HAP-1 (cell line): ENCODE data around the gene KTN1.

Source experiments
- DNase-seq, 2 experiments: peaks; one replicate each; pipeline ENCODE4 v3.0.0-alpha.2; 2016 to 2020; ENCODE audit warnings: low spot score in 2 of 2
- H3K27me3 ChIP-seq: fragments of 250-450 bp; sonication (Bioruptor Pico); 2 replicates; pipeline ENCODE4 v1.5.1; 2020; ENCODE audit warnings: low read depth, mild to moderate bottlenecking, moderate library complexity
- H3K36me3 ChIP-seq: fragments of 250-450 bp; sonication (Bioruptor Pico); replicated peaks from 2 replicates; pipeline ENCODE4 v1.5.1; 2020; ENCODE audit warnings: mild to moderate bottlenecking
- H3K4me1 ChIP-seq: fragments of 250-450 bp; sonication (Bioruptor Pico); 2 replicates; pipeline ENCODE4 v1.5.1; 2020; ENCODE audit warnings: mild to moderate bottlenecking
- H3K4me3 ChIP-seq: fragments of 250-450 bp; sonication (Bioruptor Pico); 2 replicates; pipeline ENCODE4 v1.5.1; 2020; ENCODE audit warnings: mild to moderate bottlenecking, moderate library complexity
- H3K9me3 ChIP-seq: fragments of 250-450 bp; sonication (Bioruptor Pico); 2 replicates; pipeline ENCODE4 v1.5.1; 2020; ENCODE audit warnings: mild to moderate bottlenecking, moderate library complexity
- in situ Hi-C: fragments of 300-500 bp; cut with MboI; formaldehyde crosslinking; loops from 3 replicates; pipeline ENCODE4 v1.14.3; 2020; ENCODE audit warnings: low sequenced_read_pairs, inconsistent platforms, mixed read lengths

The KTN1 gene

GRCh38 chr14:55553791-55554190 is 26.2 kb upstream of the KTN1 start:
- in situ Hi-C loops = no loop called here
- H3K9me3 ChIP-seq = no peaks in the 10 kb centered on the region

GRCh38 chr14:55556929-55557623 is 22.9 kb upstream of the KTN1 start:
- no peaks in the 10 kb centered on the region for H3K4me1 ChIP-seq
- DNase-seq = peak in 1 of 2 experiments; percentile 26
- no peak overlapping the region for H3K4me3 ChIP-seq
- no peaks in the 10 kb centered on the region for H3K9me3 ChIP-seq
- H3K36me3 ChIP-seq = no peaks in the 10 kb centered on the region
- no peaks in the 10 kb centered on the region for H3K27me3 ChIP-seq
- in situ Hi-C loops = no loop called here

More at GRCh38 chr14:55553791-55554190, 26.2 kb upstream of the KTN1 start:
- no peaks in the 10 kb centered on the region for H3K27me3 ChIP-seq
- no peaks in the 10 kb centered on the region for H3K4me1 ChIP-seq
- no peak for DNase-seq
- no peaks in the 10 kb centered on the region for H3K36me3 ChIP-seq
- no peak overlapping the region for H3K4me3 ChIP-seq

- Histone ChIP-seq H3K27me3 (no peaks in the 10 kb centered on the region), H3K9me3 (no peaks in the 10 kb centered on the region), H3K4me1 (no peaks in the 10 kb centered on the region), H3K36me3 (no peaks in the 10 kb centered on the region), H3K4me3 (no peak overlapping the region)
- DNase-seq = no peak
- in situ Hi-C loops = no loop called here
Measured at GRCh38 chr14:55562135-55562534, 17.9 kb upstream of the KTN1 start.

- Histone ChIP-seq H3K4me3 (no peak overlapping the region), H3K4me1 (peaks cover 5% of the 10 kb centered on the region; the same call in 1 of the 2 replicates), H3K27me3 (no peaks in the 10 kb centered on the region), H3K36me3 (no peaks in the 10 kb centered on the region), H3K9me3 (no peaks in the 10 kb centered on the region)
- no peak for DNase-seq
- in situ Hi-C loops = no loop called here
Measured at GRCh38 chr14:55568618-55569017, 11.4 kb upstream of the KTN1 start.

GRCh38 chr14:55571125-55571889 is 8.7 kb upstream of the KTN1 start:
- Histone ChIP-seq H3K4me1 (peaks cover 5% of the 10 kb centered on the region; the same call in 1 of the 2 replicates), H3K27me3 (no peaks in the 10 kb centered on the region), H3K9me3 (no peaks in the 10 kb centered on the region), H3K36me3 (no peaks in the 10 kb centered on the region; the same call in 1 of the 2 replicates), H3K4me3 (no peak overlapping the region)
- DNase-seq = no peak
- in situ Hi-C loops = no loop called here

- H3K4me1 ChIP-seq = peaks cover 5% of the 10 kb centered on the region; the same call in 1 of the 2 replicates
- H3K27me3 ChIP-seq = no peaks in the 10 kb centered on the region
- peak; percentile 10 to 42 for DNase-seq
- H3K36me3 ChIP-seq = no peaks in the 10 kb centered on the region; the same call in 1 of the 2 replicates
- H3K4me3 ChIP-seq = no peak overlapping the region
- in situ Hi-C loops = no loop called here
- no peaks in the 10 kb centered on the region for H3K9me3 ChIP-seq
Measured at GRCh38 chr14:55572578-55572977, 7.4 kb upstream of the KTN1 start.

- no peak overlapping the region for H3K4me3 ChIP-seq
- H3K9me3 ChIP-seq = no peaks in the 10 kb centered on the region
- no peaks in the 10 kb centered on the region for H3K27me3 ChIP-seq
- in situ Hi-C loops = no loop called here
- H3K36me3 ChIP-seq = no peaks in the 10 kb centered on the region; the same call in 1 of the 2 replicates
- H3K4me1 ChIP-seq = peaks cover 7% of the 10 kb centered on the region
- DNase-seq = no peak
Measured at GRCh38 chr14:55574988-55575387, 5.0 kb upstream of the KTN1 start.

- no peak for DNase-seq
- Histone ChIP-seq H3K27me3 (no peaks in the 10 kb centered on the region), H3K4me3 (no peak overlapping the region)
Measured at GRCh38 chr14:55577229-55577628, 2.8 kb upstream of the KTN1 start.

GRCh38 chr14:55578511-55578910 is 1.5 kb upstream of the KTN1 start:
- Histone ChIP-seq H3K27me3 (no peaks in the 10 kb centered on the region), H3K36me3 (no peaks in the 10 kb centered on the region; the same call in 1 of the 2 replicates), H3K4me1 (peaks cover 24% of the 10 kb centered on the region), H3K4me3 (peak overlapping the region; percentile 73), H3K9me3 (no peaks in the 10 kb centered on the region)
- DNase-seq = peak; percentile 33 to 39
- in situ Hi-C loops = no loop called here

More at GRCh38 chr14:55577229-55577628, 2.8 kb upstream of the KTN1 start:
- Histone ChIP-seq H3K36me3 (no peaks in the 10 kb centered on the region; the same call in 1 of the 2 replicates), H3K9me3 (no peaks in the 10 kb centered on the region), H3K4me1 (peaks cover 14% of the 10 kb centered on the region)
- in situ Hi-C loops = no loop called here

- no peaks in the 10 kb centered on the region for H3K27me3 ChIP-seq
- peaks cover 44% of the 10 kb centered on the region for H3K4me1 ChIP-seq
- no peaks in the 10 kb centered on the region for H3K9me3 ChIP-seq
- peak overlapping the region; percentile 73 for H3K4me3 ChIP-seq
- H3K36me3 ChIP-seq = no peaks in the 10 kb centered on the region; the same call in 1 of the 2 replicates
- DNase-seq = peak; percentile 41 to 64
- in situ Hi-C loops = no loop called here
Measured at GRCh38 chr14:55580470-55581341, 699 bp downstream of the KTN1 start.

GRCh38 chr14:55581342-55581771 is 1.4 kb downstream of the KTN1 start:
- H3K4me3 ChIP-seq = peak overlapping the region; percentile 73
- in situ Hi-C loops = no loop called here
- no peak for DNase-seq
- H3K9me3 ChIP-seq = no peaks in the 10 kb centered on the region
- no peaks in the 10 kb centered on the region; the same call in 1 of the 2 replicates for H3K36me3 ChIP-seq
- no peaks in the 10 kb centered on the region for H3K27me3 ChIP-seq
- peaks cover 51% of the 10 kb centered on the region for H3K4me1 ChIP-seq

- Histone ChIP-seq H3K9me3 (no peaks in the 10 kb centered on the region), H3K27me3 (no peaks in the 10 kb centered on the region), H3K4me1 (peaks cover 65% of the 10 kb centered on the region), H3K4me3 (no peak overlapping the region), H3K36me3 (no peaks in the 10 kb centered on the region)
- in situ Hi-C loops = no loop called here
- no peak for DNase-seq
Measured at GRCh38 chr14:55582746-55583145, 2.7 kb downstream of the KTN1 start.

- DNase-seq = peak in 1 of 2 experiments; percentile 23
- in situ Hi-C loops = no loop called here
- H3K27me3 ChIP-seq = no peaks in the 10 kb centered on the region
- H3K9me3 ChIP-seq = no peaks in the 10 kb centered on the region
- H3K4me3 ChIP-seq = no peak overlapping the region
- H3K36me3 ChIP-seq = no peaks in the 10 kb centered on the region
- H3K4me1 ChIP-seq = peaks cover 62% of the 10 kb centered on the region
Measured at GRCh38 chr14:55583942-55584468, 4.0 kb downstream of the KTN1 start.
